GM21528 (cell line): ENCODE results near the gene BANP.
"Not testable (repeated sequence)": the region's sequence is repeated elsewhere in the genome, so short reads cannot be mapped to it uniquely, and the experiment has no call there.

Experiments used
- ATAC-seq: cut with Tn5 transposase; IDR thresholded peaks from one replicate; pipeline ENCODE4 v1.9.1; 2021; ENCODE audit warnings: mild to moderate bottlenecking, moderate library complexity; ENCODE audit not compliant: unreplicated experiment, low FRiP score

The BANP gene

GRCh38 chr16:88041506-88041905 is 90.3 kb downstream of the BANP start:
- not testable (repeated sequence) for ATAC-seq

- not testable (repeated sequence) for ATAC-seq
Measured at GRCh38 chr16:88041986-88042562, 90.8 kb downstream of the BANP start.

DNA sequence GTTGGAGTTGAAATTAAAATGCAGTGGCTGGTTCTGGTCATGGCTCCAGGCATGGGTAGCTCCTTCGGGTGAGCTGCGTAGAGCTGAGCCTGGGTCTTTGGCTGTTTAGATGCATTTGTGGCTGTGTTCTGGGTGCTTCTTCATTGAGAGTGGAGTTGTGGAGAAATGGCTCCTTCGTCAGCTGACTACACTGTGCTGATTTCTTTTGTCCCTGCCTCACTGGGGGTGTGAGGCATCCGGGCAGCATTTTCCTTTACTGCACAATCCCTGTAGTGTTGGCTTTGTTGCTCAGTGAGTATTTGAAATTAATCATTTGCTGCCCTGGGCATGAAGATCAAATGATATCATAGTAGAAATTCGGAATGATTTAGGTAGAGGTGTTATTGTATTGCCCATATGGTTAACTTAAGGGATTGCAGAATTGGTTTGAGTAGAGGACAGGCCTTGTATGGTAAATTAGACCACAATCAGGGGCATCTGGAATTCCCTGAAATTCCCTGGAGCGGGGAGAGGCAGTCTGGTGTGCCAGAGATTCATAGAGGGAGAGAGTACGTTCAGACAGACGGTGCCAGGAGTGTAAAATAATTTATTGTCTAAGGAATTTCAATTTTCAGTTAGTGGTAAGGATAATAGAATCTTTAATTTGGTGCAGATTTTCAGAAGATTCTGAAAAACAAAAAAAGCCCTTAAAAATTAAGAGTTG is 92.1 kb downstream of the BANP start:
- ATAC-seq = not testable (repeated sequence)

- ATAC-seq = peak; percentile 60
Measured at GRCh38 chr16:88044121-88044581, 92.9 kb downstream of the BANP start.

DNA sequence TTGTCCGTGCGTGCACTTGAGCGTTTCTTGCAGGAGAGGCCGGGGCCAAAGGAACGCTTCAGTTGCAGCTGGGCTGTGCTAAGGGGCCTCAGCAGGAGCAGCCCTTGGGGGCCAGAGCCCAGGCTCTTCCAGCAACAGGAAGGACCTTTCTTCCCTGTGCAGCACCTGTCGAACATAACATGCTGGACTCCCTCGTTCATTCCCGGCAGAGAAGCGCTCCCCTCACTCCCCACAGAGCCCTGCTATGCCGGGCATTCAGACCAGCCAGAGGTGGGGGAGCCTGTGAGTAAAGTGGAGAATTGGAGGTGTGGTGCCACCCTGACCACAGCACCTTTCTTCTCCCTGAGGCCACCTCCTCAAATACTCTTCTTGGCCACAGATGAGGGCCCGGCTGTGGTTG is 94.1 kb downstream of the BANP start:
- ATAC-seq = not testable (repeated sequence)

- peak; percentile 66 for ATAC-seq
Measured at GRCh38 chr16:88045820-88046303, 94.6 kb downstream of the BANP start.

DNA sequence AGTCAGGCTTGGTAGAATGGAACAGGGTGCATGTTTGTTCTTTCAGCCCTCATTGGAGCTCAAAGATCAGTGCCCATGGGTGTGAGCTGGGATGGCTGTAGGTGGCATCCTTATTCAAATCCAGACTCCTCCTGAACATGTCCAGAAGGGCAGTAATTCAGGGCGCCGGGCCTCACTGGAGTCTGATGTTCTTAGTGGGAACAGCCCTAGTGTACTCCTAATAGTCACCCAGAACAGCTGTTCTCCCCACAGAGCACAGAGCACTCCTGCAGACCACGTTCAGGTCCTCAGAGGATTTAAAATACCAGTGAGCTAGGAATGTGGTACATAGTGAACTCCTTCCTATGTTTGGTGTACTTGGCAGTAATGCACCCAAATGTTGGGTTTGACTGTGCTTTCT is 96.2 kb downstream of the BANP start:
- ATAC-seq = no peak

DNA sequence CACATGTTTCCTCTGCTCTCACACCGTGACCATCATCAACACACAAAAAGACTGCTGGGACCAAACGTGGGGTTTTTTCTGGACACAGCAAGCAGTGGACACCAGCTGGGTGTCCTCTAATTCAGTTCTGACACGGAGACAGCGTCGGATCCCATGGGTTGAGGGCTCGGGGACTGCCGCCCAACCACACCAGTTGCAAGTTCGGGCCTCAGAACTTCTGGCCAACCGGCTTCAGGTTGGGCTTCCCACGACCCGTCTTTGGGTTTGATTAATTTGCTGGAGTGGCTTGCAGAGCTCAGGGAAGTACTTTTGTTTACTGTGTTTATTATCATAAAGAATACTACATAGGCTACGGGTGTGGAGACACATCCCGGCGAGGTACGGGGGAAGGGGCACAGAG is 97.8 kb downstream of the BANP start:
- ATAC-seq = no peak

DNA sequence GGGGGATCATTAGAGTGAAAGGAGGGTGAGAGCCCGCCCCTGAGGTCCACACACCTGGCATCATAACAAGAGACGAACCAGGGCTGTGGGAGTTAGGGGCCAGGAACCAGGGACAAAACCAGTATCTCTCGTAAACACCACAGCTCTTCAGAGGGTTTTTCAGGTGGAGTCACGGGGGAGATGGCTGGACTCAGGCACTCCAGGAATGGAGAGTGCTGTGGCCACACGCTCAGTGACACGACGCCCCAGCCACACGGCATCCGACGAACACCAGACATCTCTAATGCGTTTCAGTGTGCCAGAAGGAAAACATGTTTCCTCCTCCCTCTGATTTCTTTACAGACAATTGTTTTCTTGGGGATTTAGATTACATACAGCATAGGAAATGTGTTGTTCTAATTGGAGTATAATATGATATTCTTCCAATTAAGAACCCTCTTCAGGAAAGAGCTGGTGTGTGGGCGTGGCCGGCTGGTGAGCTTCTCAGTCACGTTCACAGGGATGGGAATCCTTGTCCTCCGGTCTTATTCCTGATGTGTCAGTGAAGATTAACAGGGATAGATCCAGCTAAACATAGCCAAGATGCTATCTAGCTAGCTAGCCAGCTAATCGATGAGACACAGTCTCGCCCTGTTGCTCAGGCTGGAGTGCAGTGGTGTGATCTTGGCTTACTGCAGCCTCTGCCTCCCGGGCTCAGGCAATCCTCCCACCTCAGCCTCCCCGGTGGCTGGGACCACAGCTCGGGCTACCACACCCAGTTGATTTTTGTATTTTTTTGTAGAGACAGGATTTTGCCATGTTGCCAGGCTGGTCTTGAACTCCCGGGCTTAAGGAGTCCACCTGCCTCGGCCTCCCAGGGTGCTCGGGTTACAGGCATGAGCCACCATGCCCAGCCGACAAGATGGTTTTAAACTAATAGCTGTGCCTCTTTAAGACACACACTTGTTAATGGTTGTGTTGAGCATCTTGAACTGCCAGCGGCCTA is 98.6 kb downstream of the BANP start:
- no peak for ATAC-seq

GRCh38 chr16:88050952-88051660 is 99.9 kb downstream of the BANP start:
- no peak for ATAC-seq

DNA sequence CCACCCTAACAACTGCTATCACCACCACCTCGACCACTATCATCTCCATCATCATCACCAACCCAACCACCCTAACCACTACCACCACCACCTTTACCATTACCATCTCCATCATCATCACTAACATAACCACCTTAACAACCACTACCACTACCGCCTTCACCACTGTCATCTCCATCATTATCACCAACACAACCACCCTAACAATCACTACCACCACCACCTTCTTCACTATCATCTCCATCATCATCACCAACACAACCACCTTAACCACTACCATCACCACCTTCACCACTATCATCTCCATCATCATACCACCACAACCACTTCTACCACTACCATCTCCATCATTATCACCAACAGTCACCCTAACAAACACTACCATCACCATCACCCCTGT is 101.4 kb downstream of the BANP start:
- ATAC-seq = no peak

DNA sequence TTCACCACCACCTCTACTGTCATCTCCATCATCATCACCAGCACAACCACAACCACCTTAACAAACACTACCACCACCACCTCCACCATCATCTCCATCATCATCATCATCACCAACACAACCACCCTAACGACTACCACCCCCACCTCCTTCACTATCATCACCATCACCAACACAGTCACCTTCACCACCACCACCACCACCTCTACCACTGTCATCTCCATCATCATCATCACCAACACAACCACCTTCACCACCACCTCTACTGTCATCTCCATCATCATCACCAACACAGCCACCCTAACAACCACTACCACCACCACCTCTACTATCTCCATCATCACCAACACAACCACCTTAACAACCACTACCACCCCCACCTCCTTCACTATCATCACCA is 102.2 kb downstream of the BANP start:
- not testable (repeated sequence) for ATAC-seq

DNA sequence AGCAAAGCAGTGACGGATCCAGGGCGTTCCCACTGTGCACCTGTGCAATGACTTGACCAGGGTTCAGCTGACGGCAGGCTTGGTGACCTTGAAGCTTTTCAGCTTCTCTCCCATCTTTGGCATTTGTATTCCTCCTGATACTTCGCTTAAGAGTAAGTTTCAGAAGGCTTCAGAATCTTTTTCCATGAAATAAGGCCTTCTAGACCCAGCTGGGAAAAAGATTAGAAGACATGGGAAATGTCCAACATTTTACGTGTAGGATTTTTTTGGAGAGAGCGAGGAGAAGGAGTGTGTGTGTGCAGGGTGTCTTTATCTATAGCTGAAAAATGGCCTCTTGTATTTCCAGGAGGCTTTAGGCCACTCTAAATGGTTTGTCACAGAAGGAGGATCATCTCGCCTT is 104.1 kb downstream of the BANP start:
- ATAC-seq = no peak

DNA sequence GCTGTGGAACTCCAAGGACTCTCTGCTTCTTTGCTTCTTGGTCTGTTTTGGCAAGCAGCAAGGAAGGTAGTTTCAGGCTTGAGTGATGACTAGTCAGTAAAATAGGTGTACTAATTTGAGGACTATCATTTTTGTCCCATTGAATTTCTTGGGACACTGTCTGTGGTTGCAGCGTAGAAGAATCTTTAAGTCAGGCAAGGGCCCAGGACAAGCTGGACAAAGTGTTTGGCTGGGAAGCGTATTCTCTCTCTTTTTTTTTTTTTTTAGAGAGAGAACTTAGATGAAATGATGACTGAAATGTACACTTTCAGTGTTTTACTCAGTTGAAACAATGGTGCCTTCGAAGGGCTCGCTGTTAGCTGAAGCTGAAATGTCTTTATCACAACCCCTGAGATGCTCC is 105.0 kb downstream of the BANP start:
- no peak for ATAC-seq

- ATAC-seq = no peak
Measured at GRCh38 chr16:88057656-88058055, 106.4 kb downstream of the BANP start.

DNA sequence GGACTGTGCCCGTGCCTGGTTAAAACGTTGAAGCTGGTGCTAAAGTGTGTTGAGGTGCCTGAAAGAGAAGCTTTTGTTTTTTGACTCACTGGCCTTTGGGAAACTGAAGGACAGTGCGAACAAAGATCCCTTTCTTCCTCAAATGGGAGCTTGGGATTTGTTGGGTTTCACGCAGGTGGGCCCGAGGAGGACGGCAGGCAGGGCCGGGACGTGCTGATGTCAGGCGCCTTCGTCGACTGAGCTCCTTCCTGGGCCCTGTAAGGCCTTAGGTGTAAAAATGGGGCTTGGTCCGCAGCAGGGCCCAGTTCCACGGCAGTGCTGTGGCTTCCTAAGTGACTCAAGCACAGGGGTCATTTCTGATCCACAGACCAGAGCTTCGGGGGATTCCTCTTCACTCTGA is 106.9 kb downstream of the BANP start:
- ATAC-seq = no peak

- no peak for ATAC-seq
Measured at GRCh38 chr16:88058817-88059216, 107.6 kb downstream of the BANP start.

DNA sequence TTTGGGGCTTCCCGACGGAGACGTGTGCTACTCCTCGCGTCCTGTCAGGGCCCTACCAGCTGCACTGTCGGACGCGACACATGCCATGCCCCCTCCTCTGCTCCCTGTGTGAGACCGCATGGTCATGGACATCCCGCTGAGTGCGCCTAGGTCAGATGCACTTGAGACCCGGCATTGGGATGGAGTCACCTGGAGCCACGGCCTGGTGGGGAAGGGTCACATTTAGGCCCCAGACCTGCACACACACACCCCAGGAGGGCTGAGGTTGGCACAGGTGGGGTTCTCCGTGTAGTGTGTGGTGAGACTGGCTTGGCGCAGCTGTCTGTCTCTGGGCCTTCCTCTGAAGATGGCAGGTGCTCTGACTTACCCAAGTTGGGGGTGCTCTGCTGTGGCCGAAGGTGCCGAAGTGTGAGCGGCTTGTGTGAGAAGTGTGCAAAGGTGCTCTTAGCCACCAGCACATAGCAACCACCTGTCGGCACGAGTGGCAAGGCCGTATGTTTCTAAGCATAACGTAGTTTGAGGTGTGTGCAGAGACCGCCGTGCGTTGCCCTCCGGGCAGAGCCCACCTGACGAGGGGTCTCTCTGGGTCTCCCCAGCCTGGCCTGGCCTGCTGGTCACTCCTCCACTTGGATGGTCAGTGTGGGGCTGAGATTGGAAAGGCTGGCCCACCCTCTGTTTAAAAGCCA is 108.6 kb downstream of the BANP start:
- no peak for ATAC-seq

DNA sequence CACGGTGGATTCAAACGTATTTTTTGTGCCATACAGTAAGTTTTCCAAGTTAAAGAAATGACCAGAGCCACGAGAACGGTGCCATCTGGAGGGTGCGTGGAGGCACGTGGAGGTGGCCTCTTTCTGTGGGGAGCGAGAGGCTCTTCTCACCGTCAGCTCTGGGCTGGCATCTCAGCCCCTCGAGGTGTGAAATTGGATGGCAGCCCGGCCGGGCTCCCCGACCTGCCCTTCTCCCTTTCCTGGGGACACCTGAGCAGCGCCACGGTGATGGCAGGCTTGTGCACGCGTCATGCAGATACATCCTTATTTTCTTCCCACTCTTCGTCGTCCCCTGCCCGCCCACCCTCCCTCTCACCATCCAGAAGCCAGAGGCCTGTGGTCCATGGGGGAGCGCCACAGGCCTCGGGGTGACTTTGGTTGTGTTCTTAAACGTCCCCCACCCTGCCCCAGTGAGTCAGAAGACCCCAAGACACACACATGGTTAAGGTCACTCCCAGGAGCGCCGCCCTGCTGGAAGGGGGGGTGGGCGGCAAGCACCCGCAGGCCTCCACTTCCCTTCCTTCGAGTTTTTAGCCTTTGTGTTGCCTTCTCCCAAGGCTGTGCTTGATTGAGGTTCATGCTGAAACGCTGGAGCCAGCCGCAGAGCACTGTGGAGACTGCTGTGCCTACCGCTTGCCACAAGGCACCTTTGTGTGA is 109.4 kb downstream of the BANP start:
- ATAC-seq = no peak
